Head of caudate nucleus (tissue), 42 donors: ENCODE data around the gene RAD51.

ENCODE experiments used
- DNase-seq, 42 donors: peaks; one replicate each; pipeline versions ENCODE4 v3.0.0 to v3.0.0-alpha.2; 2020 to 2021; ENCODE audit warnings: mixed read lengths in 7 of 42
- intact Hi-C: fragments of 100-400 bp; cut with DNase I; formaldehyde crosslinking; loops from one replicate; pipeline ENCODE4 v1.15.0; 2022

The RAD51 gene

GRCh38 chr15:40772014-40772413 lies 77.0 kb downstream of the RAD51 start:
- DNase-seq, result peak in 2 of 42 donors; percentile 23 to 30
- intact Hi-C loops, result no loop called here

GRCh38 chr15:40773496-40773895 lies 78.5 kb downstream of the RAD51 start:
- DNase-seq, result no peak
- intact Hi-C loops, result no loop called here

GRCh38 chr15:40773902-40774301 lies 78.9 kb downstream of the RAD51 start:
- intact Hi-C loops, result no loop called here

GRCh38 chr15:40775007-40775406 lies 80.0 kb downstream of the RAD51 start:
- DNase-seq, result peak in 25 of 42 donors; percentile 17 to 81 (median 47)
- intact Hi-C loops, result no loop called here

More at GRCh38 chr15:40773902-40774301, 78.9 kb downstream of the RAD51 start:
- no peak for DNase-seq

- DNase-seq, result no peak
- intact Hi-C loops, result no loop called here
Measured at GRCh38 chr15:40775740-40776536, 81.0 kb downstream of the RAD51 start.

- no peak for DNase-seq
- intact Hi-C loops, result no loop called here
Measured at GRCh38 chr15:40776537-40777141, 81.7 kb downstream of the RAD51 start.
